Tibial nerve (tissue), 4 donors: ENCODE results near the gene CXCR5. TPM values are rescaled to one million over a fixed set of nuclear protein-coding genes. Genes with fewer than 3 reads are reported as not detected.

Source experiments
- DNase-seq, 2 donors: peaks; one replicate each; pipeline ENCODE4 v3.0.0-alpha.2; 2019; ENCODE audit warnings: low spot score in 2 of 2
- H3K27ac ChIP-seq, 4 donors: fragments of 200-600 bp; sonication (generic) in 3 of 4; one replicate each; pipeline ENCODE4 v1.5.1; 2017 to 2019; ENCODE audit warnings: mild to moderate bottlenecking in 1 of 4
- H3K27me3 ChIP-seq, 2 donors: fragments of 200-600 bp; sonication (generic) in 1 of 2; one replicate each; pipeline versions ENCODE4 v1.5.1 to v1.6.0; 2017 to 2019
- H3K36me3 ChIP-seq, 3 donors: fragments of 200-600 bp; sonication (generic); one replicate each; pipeline ENCODE4 v1.5.1; 2018 to 2019
- H3K4me1 ChIP-seq, 4 donors: fragments of 200-600 bp; sonication (generic) in 3 of 4; one replicate each; pipeline ENCODE4 v1.5.1; 2017 to 2019
- H3K4me3 ChIP-seq, 4 donors: fragments of 200-600 bp; sonication (generic) in 3 of 4; one replicate each; pipeline ENCODE4 v1.5.1; 2017 to 2019; ENCODE audit warnings: mild to moderate bottlenecking in 1 of 4, moderate library complexity in 1 of 4
- H3K9me3 ChIP-seq, 4 donors: fragments of 200-600 bp; sonication (generic) in 3 of 4; one replicate each; pipeline ENCODE4 v1.5.1; 2017 to 2019
- CTCF ChIP-seq, 5 experiments: fragments of 200-600 bp in 3 of 5; fragments of 450-650 bp in 2 of 5; sonication (generic) in 3 of 5; IDR thresholded peaks; one replicate each; pipeline ENCODE4 v1.5.1; 2016 to 2019; ENCODE audit warnings: antibody characterized with exemption in 5 of 5, mild to moderate bottlenecking in 3 of 5, moderate library complexity in 2 of 5
- EP300 ChIP-seq, 2 donors: sonication (generic); formaldehyde crosslinking; IDR thresholded peaks; one replicate each; pipeline ENCODE4 v1.6.1; 2017; ENCODE audit warnings: antibody characterized with exemption in 2 of 2, mild to moderate bottlenecking in 1 of 2
- POLR2A ChIP-seq, 2 donors: fragments of 450-650 bp; IDR thresholded peaks; one replicate each; pipeline ENCODE4 v1.6.1; 2017; ENCODE audit warnings: antibody characterized with exemption in 2 of 2, mild to moderate bottlenecking in 2 of 2, moderate library complexity in 2 of 2
- WGBS, 2 donors: methylation state at CpG; one replicate each; pipeline ENCODE4 v1.1.5; 2018; 5-methylcytosine and 5-hydroxymethylcytosine counted together
- total RNA-seq, 4 donors: library from RNA; depleted of rRNA; stranded (reverse); fragments of >200 nt; gene quantifications; one replicate each; pipeline ENCODE4 v1.1.0, GENCODE V29; 2016

CXCR5 gene
- total RNA-seq, 4 donors from 2014 or later: not detected

GRCh38 chr11:118873804-118874203, 9.9 kb upstream of the CXCR5 start:
- no peak overlapping the region for H3K4me3 ChIP-seq
- H3K27ac ChIP-seq: no peak overlapping the region
- no peak for DNase-seq
- H3K9me3 ChIP-seq: no peaks in the 10 kb centered on the region
- TF ChIP-seq EP300 (IDR thresholded peaks at IDR 0.05): no peak
- TF ChIP-seq POLR2A (IDR thresholded peaks at IDR 0.05): no peak
- TF ChIP-seq CTCF (IDR thresholded peaks at IDR 0.05): no peak
- no peaks in the 10 kb centered on the region for H3K36me3 ChIP-seq
- WGBS, 2 donors: 92 to 100% methylated on average over 4 of the region's 4 CpGs
- peaks cover 0 to 23% (median 21%) of the 10 kb centered on the region in 4 donors for H3K4me1 ChIP-seq
- H3K27me3 ChIP-seq: no peaks in the 10 kb centered on the region

- DNase-seq: no peak
- WGBS, 2 donors: 78 to 81% methylated on average over 10 of the region's 10 CpGs
- TF ChIP-seq CTCF (IDR thresholded peaks at IDR 0.05) (no peak), POLR2A (IDR thresholded peaks at IDR 0.05) (no peak), EP300 (IDR thresholded peaks at IDR 0.05) (no peak)
- Histone ChIP-seq H3K4me1 (no peaks in the 10 kb centered on the region), H3K9me3 (no peaks in the 10 kb centered on the region), H3K36me3 (no peaks in the 10 kb centered on the region), H3K27me3 (no peaks in the 10 kb centered on the region), H3K4me3 (no peak overlapping the region), H3K27ac (peak overlapping the region in 1 of 4 donors; percentile 27)
Measured at GRCh38 chr11:118876286-118876685, 7.4 kb upstream of the CXCR5 start.

- Histone ChIP-seq H3K27ac (no peak overlapping the region), H3K36me3 (no peaks in the 10 kb centered on the region), H3K4me1 (no peaks in the 10 kb centered on the region), H3K4me3 (no peak overlapping the region), H3K9me3 (no peaks in the 10 kb centered on the region), H3K27me3 (no peaks in the 10 kb centered on the region)
- TF ChIP-seq POLR2A (IDR thresholded peaks at IDR 0.05) (no peak), EP300 (IDR thresholded peaks at IDR 0.05) (no peak)
- WGBS, 2 donors: 85% methylated on average over 11 of the region's 11 CpGs
- no peak for DNase-seq
Measured at GRCh38 chr11:118877487-118878162, 6.1 kb upstream of the CXCR5 start.

- no peak for DNase-seq
- Histone ChIP-seq H3K4me3 (no peak overlapping the region), H3K4me1 (no peaks in the 10 kb centered on the region), H3K9me3 (no peaks in the 10 kb centered on the region), H3K27ac (no peak overlapping the region), H3K27me3 (no peaks in the 10 kb centered on the region), H3K36me3 (no peaks in the 10 kb centered on the region)
- no peak for TF ChIP-seq CTCF (IDR thresholded peaks at IDR 0.05)
- no peak for TF ChIP-seq POLR2A (IDR thresholded peaks at IDR 0.05)
- no peak for TF ChIP-seq EP300 (IDR thresholded peaks at IDR 0.05)
- 77 to 86% methylated on average over 4 of the region's 4 CpGs for WGBS, 2 donors
Measured at GRCh38 chr11:118878163-118878563, 5.5 kb upstream of the CXCR5 start.

GRCh38 chr11:118881228-118881627, 2.5 kb upstream of the CXCR5 start:
- Histone ChIP-seq H3K4me1 (no peaks in the 10 kb centered on the region), H3K9me3 (no peaks in the 10 kb centered on the region), H3K27ac (no peak overlapping the region), H3K4me3 (no peak overlapping the region), H3K27me3 (no peaks in the 10 kb centered on the region), H3K36me3 (no peaks in the 10 kb centered on the region)
- DNase-seq: no peak
- 80 to 83% methylated on average over 3 of the region's 3 CpGs for WGBS, 2 donors
- TF ChIP-seq POLR2A (IDR thresholded peaks at IDR 0.05) (no peak), EP300 (IDR thresholded peaks at IDR 0.05) (no peak), CTCF (IDR thresholded peaks at IDR 0.05) (no peak)
